IPS-18a (cell line): ENCODE results near the gene KSR1.
"Not testable (repeated sequence)": the region's sequence is repeated elsewhere in the genome, so short reads cannot be mapped to it uniquely, and the experiment has no call there.

Experiments used
- H3K27ac ChIP-seq: one replicate; pipeline ENCODE4 v1.5.1; 2013; ENCODE audit warnings: low read length
- H3K27me3 ChIP-seq: one replicate; pipeline ENCODE4 v1.6.1; 2013; ENCODE audit warnings: mild to moderate bottlenecking, low read length; ENCODE audit not compliant: control insufficient read depth, insufficient read depth
- H3K36me3 ChIP-seq: one replicate; pipeline ENCODE4 v1.6.1; 2013; ENCODE audit warnings: low read depth, low read length; ENCODE audit not compliant: control insufficient read depth
- H3K4me1 ChIP-seq: one replicate; pipeline ENCODE4 v1.6.1; 2013; ENCODE audit warnings: low read depth, low read length; ENCODE audit not compliant: control insufficient read depth
- H3K4me3 ChIP-seq: one replicate; pipeline ENCODE4 v1.5.1; 2013; ENCODE audit warnings: low read length
- H3K9ac ChIP-seq: one replicate; pipeline ENCODE4 v1.6.1; 2013; ENCODE audit warnings: mild to moderate bottlenecking, low read length, moderate library complexity
- H3K9me3 ChIP-seq: one replicate; pipeline ENCODE4 v1.6.1; 2013; ENCODE audit warnings: low read depth, low read length; ENCODE audit not compliant: control insufficient read depth

KSR1 gene

DNA sequence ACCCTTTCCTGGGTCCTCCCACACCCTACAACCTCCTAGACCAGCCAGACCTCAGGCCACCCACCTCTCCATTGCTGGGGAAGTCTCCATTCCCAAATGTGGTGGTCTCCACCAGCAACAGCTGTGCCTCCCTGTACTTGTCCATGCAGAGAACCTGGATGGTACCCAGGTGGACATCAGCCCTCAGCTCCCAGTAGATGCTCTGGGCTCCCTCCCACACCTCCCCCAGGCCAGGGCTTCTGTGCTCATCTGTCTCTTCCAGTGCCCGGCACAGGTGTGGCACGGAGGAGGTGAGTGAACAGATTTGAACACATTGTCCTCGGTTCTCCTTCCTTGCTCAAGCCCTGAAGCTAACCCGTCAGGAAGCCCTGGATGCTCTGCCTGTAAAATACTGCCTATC lies 209.3 kb downstream of the KSR1 start:
- Histone ChIP-seq H3K9me3 (no peaks in the 10 kb centered on the region), H3K9ac (no peak overlapping the region), H3K4me1 (no peaks in the 10 kb centered on the region), H3K27me3 (no peaks in the 10 kb centered on the region), H3K4me3 (no peak overlapping the region), H3K36me3 (no peaks in the 10 kb centered on the region), H3K27ac (no peak overlapping the region)

DNA sequence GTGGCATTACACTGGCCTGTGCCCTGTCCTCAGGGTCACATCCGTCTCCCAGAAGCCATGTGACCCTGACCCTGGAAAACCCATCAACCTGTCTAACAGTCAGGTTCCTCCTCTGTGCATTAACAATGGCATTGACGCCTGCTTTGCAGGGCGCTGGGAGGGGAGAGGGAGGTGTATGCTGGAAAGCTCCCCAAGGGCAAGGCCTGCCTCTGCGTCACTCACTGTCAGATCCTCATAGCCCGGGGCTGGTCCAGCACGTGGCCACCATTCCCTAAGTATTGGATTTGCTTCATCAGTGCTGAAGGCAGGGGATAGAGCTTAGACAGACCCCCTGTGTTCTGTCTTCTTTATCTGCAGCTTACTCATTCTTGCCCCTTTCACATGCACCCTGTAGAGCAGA lies 210.0 kb downstream of the KSR1 start:
- H3K27me3 ChIP-seq, H3K9ac ChIP-seq, H3K4me1 ChIP-seq, H3K36me3 ChIP-seq, H3K9me3 ChIP-seq, H3K4me3 ChIP-seq, H3K27ac ChIP-seq: not testable (repeated sequence)

DNA sequence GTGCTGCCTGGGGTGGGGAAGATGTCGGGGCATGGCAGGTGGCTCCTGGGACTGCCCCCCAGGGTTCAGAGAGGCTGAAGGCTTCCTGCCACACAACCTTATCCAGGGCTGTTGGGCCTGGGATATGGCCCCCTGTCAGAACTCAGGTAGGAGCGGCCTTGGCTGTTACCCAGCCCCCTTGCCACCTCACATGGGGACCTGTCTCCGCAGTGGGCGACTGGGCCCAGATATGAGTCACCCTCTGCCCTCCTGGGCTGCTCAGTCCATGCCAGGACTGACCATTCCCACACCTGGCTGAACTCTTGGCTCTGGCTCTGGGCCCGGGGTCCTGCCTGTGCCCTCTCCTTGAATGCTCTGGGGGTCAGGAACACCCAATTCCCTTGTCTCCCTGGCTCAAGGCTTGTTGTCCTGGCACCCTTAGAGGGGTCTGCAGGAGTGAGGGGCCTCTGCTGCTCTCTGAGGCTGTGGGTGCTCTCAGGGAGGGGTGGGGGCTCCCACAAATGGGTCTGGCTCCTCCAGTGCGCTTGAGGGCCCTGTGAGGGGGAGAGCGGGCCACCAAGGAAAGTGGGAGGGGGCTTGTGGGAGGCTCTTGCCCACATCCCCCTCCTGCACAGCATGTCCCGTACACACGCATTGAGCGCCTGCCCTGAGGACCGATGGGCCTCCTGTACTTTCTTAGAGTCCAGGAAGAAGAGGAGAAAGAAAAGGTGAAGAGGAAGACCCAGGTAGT lies 210.7 kb downstream of the KSR1 start:
- no peaks in the 10 kb centered on the region for H3K27me3 ChIP-seq
- no peak overlapping the region for H3K4me3 ChIP-seq
- no peaks in the 10 kb centered on the region for H3K36me3 ChIP-seq
- H3K27ac ChIP-seq, result no peak overlapping the region
- H3K9me3 ChIP-seq, result no peaks in the 10 kb centered on the region
- H3K4me1 ChIP-seq, result no peaks in the 10 kb centered on the region
- no peak overlapping the region for H3K9ac ChIP-seq

DNA sequence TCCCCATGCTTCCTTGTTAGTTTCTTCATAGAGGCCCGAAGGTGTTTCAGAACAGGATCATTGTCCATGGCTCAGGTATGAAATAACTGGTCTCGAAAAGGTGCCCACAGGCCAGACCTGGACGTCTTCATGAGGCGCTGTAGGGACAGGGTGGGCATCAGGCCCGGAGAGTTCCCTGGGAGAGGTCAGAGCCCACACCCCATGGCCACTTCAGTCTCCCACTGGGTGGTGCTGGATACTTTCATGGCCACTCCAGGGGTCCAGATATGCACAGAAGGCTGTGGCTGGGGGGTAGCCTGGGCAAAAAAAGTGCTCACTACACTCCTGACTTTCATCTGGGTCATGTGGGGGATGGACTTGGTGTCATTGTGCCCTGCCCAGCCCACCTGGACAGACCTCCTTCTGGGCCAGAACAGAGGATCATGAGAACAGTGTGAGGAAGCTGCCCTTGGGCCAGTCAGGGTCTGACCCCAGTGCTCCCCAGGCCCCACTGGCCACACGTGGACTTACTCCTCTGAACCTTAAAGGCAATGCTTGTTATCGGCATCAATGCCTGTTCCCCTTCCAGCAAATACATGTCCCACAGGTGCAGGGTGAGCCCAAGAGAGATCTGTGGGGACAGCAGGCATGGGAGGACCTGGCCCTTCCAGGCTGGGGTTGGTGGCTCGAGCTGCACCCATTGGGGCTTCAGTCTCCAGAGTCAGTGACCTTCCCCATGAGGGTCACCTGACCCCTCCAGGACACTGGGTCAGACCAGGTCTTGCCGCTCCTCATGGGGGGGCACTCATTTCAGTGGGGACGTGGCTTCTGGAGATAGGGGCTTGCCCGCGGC lies 211.6 kb downstream of the KSR1 start:
- no peak overlapping the region for H3K4me3 ChIP-seq
- no peak overlapping the region for H3K9ac ChIP-seq
- H3K9me3 ChIP-seq, result no peaks in the 10 kb centered on the region
- H3K27ac ChIP-seq, result no peak overlapping the region
- H3K4me1 ChIP-seq, result no peaks in the 10 kb centered on the region
- H3K27me3 ChIP-seq, result no peaks in the 10 kb centered on the region
- H3K36me3 ChIP-seq, result no peaks in the 10 kb centered on the region

DNA sequence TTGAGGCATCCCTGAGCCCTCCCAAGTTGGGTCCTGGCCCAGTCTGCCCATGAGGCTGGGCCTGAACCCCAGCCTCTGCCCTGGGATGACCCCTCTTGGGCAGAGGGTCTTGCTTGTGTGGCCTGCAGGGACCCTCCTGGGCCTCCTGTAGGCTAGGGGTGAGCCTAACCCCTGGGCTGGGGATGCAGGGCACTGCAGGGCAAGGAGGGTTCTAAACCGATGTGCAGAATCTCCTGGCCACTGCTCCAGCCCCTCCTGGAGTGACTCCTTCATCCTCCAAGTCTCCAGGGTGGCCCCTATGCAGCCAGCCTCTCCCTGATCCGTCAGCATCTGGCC lies 212.2 kb downstream of the KSR1 start:
- Histone ChIP-seq H3K36me3 (no peaks in the 10 kb centered on the region), H3K4me3 (no peak overlapping the region), H3K9ac (no peak overlapping the region), H3K4me1 (no peaks in the 10 kb centered on the region), H3K9me3 (no peaks in the 10 kb centered on the region), H3K27ac (no peak overlapping the region), H3K27me3 (no peaks in the 10 kb centered on the region)

DNA sequence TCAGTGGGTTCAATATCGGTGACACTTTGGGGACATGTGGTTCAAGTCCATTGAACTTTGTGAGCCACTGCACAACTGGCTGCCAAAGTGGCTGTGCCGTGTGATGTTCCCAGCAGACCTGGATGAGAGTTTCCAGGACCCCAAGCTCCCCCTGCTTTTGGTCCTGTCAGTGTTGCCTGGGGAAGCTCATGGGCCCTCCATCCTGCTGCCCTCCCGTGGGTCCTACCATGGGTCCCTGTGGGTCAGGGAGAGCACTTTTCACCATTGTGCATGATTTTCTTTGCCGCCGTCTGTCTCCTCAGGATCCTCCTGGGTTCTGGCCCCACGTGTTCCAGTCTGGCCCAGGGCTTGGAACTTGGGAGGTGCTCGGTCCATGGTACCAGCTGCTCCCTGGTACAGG lies 212.9 kb downstream of the KSR1 start:
- no peak overlapping the region for H3K9ac ChIP-seq
- no peaks in the 10 kb centered on the region for H3K4me1 ChIP-seq
- H3K9me3 ChIP-seq, result no peaks in the 10 kb centered on the region
- H3K27me3 ChIP-seq, result no peaks in the 10 kb centered on the region
- no peak overlapping the region for H3K4me3 ChIP-seq
- H3K27ac ChIP-seq, result no peak overlapping the region
- H3K36me3 ChIP-seq, result no peaks in the 10 kb centered on the region

DNA sequence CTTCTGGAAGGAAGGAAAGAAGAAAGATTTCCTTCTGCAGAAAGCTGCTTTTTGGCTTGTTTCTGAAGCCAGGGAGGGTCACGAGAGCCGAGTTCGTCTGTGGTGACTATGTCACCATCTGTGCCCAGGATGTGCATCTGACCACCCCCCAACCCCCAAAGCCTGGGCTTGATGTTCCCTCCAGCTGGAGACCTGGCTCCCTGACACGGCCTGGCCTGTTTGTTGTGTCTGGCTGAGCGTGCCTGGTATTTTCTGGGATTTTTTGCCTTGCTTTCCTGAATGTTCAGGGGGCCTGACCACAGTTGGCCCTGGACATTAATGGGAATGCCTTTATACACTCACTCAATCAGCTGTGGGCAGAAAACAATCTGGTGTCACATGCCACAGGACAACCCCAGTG lies 213.6 kb downstream of the KSR1 start:
- H3K9me3 ChIP-seq, result no peaks in the 10 kb centered on the region
- no peak overlapping the region for H3K27ac ChIP-seq
- no peak overlapping the region for H3K4me3 ChIP-seq
- no peaks in the 10 kb centered on the region for H3K27me3 ChIP-seq
- no peak overlapping the region for H3K9ac ChIP-seq
- H3K36me3 ChIP-seq, result no peaks in the 10 kb centered on the region
- H3K4me1 ChIP-seq, result no peaks in the 10 kb centered on the region

DNA sequence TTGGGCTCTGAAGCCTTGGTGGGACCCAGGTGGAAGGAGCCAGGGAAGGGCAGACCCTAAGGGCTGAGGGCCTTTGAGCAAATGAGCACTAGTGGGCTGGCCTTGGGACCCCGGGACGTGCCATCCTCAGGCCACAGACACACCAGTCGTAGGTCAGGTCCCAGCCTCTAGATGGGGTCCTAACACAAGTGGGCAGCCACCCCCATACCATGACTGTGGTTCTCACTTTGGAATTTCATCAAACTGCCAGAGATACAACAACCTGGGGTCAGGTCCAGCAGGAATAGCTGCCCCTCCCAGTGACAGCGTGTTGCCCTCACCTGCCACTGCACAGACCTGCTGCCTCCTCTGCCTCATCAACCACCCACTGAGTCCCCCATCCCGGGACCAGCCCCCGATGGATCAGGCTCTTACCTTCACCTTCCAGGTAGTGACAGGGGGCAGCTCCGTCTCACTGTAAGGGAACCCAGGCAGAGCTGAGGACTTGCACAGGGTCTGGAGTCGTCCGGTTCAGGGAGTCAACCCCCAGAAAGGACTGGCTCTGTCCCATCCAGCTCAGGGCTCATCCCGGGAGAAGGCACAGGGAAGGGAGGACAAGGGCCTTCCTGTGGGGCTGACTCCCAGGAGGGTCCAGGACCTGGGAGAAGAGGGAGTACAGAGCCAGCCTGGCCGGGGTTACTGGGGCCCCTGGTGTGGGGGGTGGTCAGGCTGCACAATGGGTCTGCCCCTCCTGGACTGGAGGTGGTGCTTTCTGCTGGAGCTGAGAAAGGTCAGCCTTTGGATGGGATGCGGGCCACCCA lies 214.7 kb downstream of the KSR1 start:
- H3K4me1 ChIP-seq, result no peaks in the 10 kb centered on the region

DNA sequence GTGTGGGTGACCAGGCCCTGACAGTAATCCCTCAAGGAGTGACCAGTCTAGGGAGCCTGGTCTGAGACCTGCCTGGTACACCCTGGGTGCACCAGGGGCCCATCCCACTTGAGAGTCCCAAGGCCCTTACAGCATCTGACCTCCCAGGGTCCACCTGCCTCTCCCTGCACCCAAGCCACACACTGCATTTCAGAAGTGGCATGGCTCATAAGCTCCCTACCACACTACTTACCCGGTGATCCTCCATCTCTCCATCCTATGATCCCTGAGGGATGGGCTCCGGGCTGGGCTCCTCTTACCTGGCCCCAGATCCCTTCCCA lies 215.3 kb downstream of the KSR1 start:
- Histone ChIP-seq H3K36me3 (no peaks in the 10 kb centered on the region), H3K4me1 (no peaks in the 10 kb centered on the region), H3K27ac (no peak overlapping the region)

More for the DNA sequence above, 214.7 kb downstream of the KSR1 start:
- Histone ChIP-seq H3K9me3 (no peaks in the 10 kb centered on the region), H3K27ac (no peak overlapping the region), H3K9ac (no peak overlapping the region), H3K4me3 (no peak overlapping the region), H3K36me3 (no peaks in the 10 kb centered on the region), H3K27me3 (no peaks in the 10 kb centered on the region)

DNA sequence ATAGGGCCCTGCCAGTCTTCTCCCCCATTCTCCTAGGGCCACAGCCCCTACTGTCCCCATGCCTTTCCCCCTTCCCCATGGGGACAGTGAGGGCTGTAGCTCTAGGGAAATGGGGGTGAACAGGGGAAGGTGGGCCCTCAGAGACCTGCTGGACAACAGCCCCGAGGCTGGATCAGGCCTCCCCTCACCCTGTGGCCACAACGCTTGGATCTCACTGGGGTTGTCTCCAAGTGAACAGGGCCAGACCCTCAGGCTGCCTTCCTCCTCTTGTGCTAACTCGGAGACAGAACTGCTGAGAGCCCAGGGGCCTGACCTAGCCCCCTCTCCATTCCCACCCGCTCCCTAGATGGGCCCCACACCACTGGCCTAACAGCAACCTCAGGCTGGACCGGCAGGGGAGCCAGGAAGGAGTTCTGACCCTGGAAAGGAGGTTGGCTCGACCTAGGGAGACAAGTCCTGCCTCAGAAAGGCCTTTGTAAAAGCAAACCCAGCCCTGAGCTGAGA lies 215.8 kb downstream of the KSR1 start:
- not testable (repeated sequence) for H3K27me3 ChIP-seq, H3K4me3 ChIP-seq, H3K27ac ChIP-seq, H3K9ac ChIP-seq, H3K36me3 ChIP-seq, H3K4me1 ChIP-seq, H3K9me3 ChIP-seq

More for the DNA sequence above, 215.3 kb downstream of the KSR1 start:
- Histone ChIP-seq H3K9me3 (no peaks in the 10 kb centered on the region), H3K27me3 (no peaks in the 10 kb centered on the region), H3K9ac (no peak overlapping the region), H3K4me3 (no peak overlapping the region)

DNA sequence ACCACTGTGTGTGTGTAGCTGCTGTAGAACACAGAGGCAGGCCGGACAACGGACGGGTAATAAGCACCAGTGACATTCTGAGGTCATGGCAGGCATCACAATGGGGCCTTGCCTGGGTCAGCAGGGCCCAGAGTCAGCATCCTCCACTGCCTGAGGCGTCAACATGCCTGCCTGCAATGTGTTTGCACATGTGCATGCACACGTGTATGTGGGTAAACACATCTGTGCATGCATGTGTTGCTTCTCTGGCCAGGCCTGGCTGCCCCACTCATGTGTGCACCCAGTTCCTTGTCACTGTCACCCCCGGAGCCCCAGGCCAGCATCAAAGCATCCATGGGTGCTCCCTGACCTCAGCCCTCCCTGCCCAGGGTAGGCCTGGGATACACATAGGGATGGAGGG lies 218.1 kb downstream of the KSR1 start:
- H3K27me3 ChIP-seq, result no peaks in the 10 kb centered on the region
- no peaks in the 10 kb centered on the region for H3K36me3 ChIP-seq
- H3K4me1 ChIP-seq, result no peaks in the 10 kb centered on the region
- no peak overlapping the region for H3K4me3 ChIP-seq
- no peaks in the 10 kb centered on the region for H3K9me3 ChIP-seq
- H3K9ac ChIP-seq, result no peak overlapping the region
- H3K27ac ChIP-seq, result no peak overlapping the region
